GM18868 (cell line): Measurements from ENCODE around the gene ZFP57.

ENCODE experiments used
- ATAC-seq: cut with Tn5 transposase; IDR thresholded peaks from one replicate; pipeline ENCODE4 v1.9.1; 2021; ENCODE audit warnings: mild to moderate bottlenecking, moderate library complexity; ENCODE audit not compliant: unreplicated experiment

ZFP57 gene

GRCh38 chr6:29626948-29627754 is 53.8 kb downstream of the ZFP57 start:
- ATAC-seq, result no peak

- no peak for ATAC-seq
These were observed 55.5 kb downstream of the ZFP57 start for GRCh38 chr6:29625337-29625930.

- no peak for ATAC-seq
These were observed 56.4 kb downstream of the ZFP57 start for GRCh38 chr6:29624520-29624961.
